ENCODE measurements around the gene ZNF367. TPM values are rescaled to one million over a fixed set of nuclear protein-coding genes. Genes with fewer than 3 reads are reported as not detected.
"Not testable (repeated sequence)": the region's sequence is repeated elsewhere in the genome, so short reads cannot be mapped to it uniquely, and the experiment has no call there.

The ZNF367 gene
- polyA plus RNA-seq, 1 of the 3 experiments (the other 2 are of a cell fraction), result 1.5 TPM

DNA sequence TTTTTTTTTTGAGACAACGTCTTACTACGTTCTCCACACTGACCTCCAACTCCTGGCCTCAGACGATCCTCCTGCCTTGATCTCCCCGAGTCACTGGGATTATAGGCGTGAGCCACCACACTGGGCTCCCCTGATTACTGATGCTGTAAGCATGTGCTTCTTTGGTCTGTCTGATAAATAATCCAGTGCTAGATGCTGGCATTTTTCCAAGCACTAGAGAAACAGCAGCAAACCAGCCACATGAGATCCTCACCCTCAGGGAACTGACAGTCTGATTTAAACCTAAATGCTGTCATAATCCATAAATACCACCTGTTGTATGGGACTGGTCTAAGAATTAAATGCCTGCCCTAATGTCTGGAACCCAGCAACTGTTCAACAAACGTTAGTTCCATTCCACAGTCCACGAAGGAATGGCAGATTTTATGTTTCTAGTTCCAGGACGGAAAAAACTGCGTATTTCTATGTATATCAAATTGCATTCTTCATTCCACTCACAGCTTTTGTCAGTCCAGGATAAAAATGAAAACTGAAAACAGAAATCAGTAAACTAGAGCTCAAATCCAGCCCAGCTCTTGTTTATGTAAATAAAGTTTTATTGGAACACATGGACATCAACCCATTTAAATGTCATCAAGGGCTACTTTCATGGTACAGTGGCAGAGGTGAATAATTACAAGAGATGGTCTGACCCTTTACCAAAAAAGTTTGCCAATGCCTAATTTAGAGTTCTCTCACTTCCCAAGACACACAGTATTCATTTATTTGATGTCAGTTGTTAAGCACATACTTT is 54.8 kb downstream of the ZNF367 start:
- Histone ChIP-seq H3K36me3 (replicated peaks in 1 of 2; ENCODE audit: control insufficient read depth in 1 of 2, insufficient read depth in 2 of 2, low read length in 1 of 2) (peaks cover 15 to 46% of the 10 kb centered on the region in 2 experiments), H3K4me1 (ENCODE audit: control insufficient read depth in 1 of 2, insufficient read depth in 2 of 2, low read depth in 1 of 2, low read length in 1 of 2) (no peaks in the 10 kb centered on the region), H3K9me2 (no peaks in the 10 kb centered on the region), H3K4me3 (ENCODE audit: low read depth in 2 of 2, low read length in 1 of 2) (no peak overlapping the region), H3K79me2 (ENCODE audit: insufficient read depth) (peaks cover 21% of the 10 kb centered on the region), H3K27ac (ENCODE audit: low read depth in 2 of 2, low read length in 1 of 2) (no peak overlapping the region), H3K9me3 (no peaks in the 10 kb centered on the region), H3K27me3 (ENCODE audit: insufficient read depth) (no peaks in the 10 kb centered on the region), H3K4me2 (no peak overlapping the region), H3K9ac (no peak overlapping the region), H4K20me1 (ENCODE audit: insufficient read depth) (no peaks in the 10 kb centered on the region), H3F3A (replicated peaks; ENCODE audit: insufficient read depth) (no peaks in the 10 kb centered on the region), H2AFZ (ENCODE audit: low read depth) (no peak overlapping the region)
- TF ChIP-seq TAF1 (IDR thresholded peaks at IDR 0.05; ENCODE audit: borderline replicate concordance, low read depth, low read length) (no peak), ELF1 (IDR thresholded peaks at IDR 0.05) (no peak), NRF1 (IDR thresholded peaks at IDR 0.05; ENCODE audit: low read depth, low read length) (no peak), RFX5 (IDR thresholded peaks at IDR 0.05; ENCODE audit: low read length) (no peak), FOXJ3 (CRISPR knock-in tag; IDR thresholded peaks at IDR 0.05) (no peak), GABPA (IDR thresholded peaks at IDR 0.05; ENCODE audit: low read depth) (no peak), MEF2A (IDR thresholded peaks at IDR 0.05; ENCODE audit: borderline replicate concordance, low read depth) (no peak), EP300 (IDR thresholded peaks at IDR 0.05; ENCODE audit: borderline replicate concordance in 1 of 2, low read depth in 1 of 2, low read length in 1 of 2) (no peak), SMC3 (IDR thresholded peaks at IDR 0.05; ENCODE audit: low read depth, low read length) (no peak), TEAD4 (IDR thresholded peaks at IDR 0.05; ENCODE audit: borderline replicate concordance, insufficient read depth) (no peak), FOSL2 (IDR thresholded peaks at IDR 0.05; ENCODE audit: borderline replicate concordance, low read depth) (no peak), PBX3 (IDR thresholded peaks at IDR 0.05) (no peak), CTCF (IDR thresholded peaks at IDR 0.05) (no peak), FOXM1 (IDR thresholded peaks at IDR 0.05; ENCODE audit: low read depth) (no peak), SIN3A (IDR thresholded peaks at IDR 0.05; ENCODE audit: borderline replicate concordance, low read depth, low read length) (no peak), CHD2 (IDR thresholded peaks at IDR 0.05; ENCODE audit: low read length, partially characterized antibody) (no peak), JUND (IDR thresholded peaks at IDR 0.05) (no peak), RAD21 (IDR thresholded peaks at IDR 0.05; ENCODE audit: low read length) (no peak)
- TF ChIP-seq, protein P1, sequence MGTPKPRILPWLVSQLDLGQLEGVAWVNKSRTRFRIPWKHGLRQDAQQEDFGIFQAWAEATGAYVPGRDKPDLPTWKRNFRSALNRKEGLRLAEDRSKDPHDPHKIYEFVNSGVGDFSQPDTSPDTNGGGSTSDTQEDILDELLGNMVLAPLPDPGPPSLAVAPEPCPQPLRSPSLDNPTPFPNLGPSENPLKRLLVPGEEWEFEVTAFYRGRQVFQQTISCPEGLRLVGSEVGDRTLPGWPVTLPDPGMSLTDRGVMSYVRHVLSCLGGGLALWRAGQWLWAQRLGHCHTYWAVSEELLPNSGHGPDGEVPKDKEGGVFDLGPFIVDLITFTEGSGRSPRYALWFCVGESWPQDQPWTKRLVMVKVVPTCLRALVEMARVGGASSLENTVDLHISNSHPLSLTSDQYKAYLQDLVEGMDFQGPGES (IDR thresholded peaks at IDR 0.05; ENCODE audit: low read depth, low read length), result no peak
- TF ChIP-seq, protein P2, sequence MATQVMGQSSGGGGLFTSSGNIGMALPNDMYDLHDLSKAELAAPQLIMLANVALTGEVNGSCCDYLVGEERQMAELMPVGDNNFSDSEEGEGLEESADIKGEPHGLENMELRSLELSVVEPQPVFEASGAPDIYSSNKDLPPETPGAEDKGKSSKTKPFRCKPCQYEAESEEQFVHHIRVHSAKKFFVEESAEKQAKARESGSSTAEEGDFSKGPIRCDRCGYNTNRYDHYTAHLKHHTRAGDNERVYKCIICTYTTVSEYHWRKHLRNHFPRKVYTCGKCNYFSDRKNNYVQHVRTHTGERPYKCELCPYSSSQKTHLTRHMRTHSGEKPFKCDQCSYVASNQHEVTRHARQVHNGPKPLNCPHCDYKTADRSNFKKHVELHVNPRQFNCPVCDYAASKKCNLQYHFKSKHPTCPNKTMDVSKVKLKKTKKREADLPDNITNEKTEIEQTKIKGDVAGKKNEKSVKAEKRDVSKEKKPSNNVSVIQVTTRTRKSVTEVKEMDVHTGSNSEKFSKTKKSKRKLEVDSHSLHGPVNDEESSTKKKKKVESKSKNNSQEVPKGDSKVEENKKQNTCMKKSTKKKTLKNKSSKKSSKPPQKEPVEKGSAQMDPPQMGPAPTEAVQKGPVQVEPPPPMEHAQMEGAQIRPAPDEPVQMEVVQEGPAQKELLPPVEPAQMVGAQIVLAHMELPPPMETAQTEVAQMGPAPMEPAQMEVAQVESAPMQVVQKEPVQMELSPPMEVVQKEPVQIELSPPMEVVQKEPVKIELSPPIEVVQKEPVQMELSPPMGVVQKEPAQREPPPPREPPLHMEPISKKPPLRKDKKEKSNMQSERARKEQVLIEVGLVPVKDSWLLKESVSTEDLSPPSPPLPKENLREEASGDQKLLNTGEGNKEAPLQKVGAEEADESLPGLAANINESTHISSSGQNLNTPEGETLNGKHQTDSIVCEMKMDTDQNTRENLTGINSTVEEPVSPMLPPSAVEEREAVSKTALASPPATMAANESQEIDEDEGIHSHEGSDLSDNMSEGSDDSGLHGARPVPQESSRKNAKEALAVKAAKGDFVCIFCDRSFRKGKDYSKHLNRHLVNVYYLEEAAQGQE (IDR thresholded peaks at IDR 0.05; ENCODE audit: low read depth, low read length), result no peak
- DNase-seq, result no peak
- 95% methylated on average over 9 of the region's 9 CpGs for WGBS (ENCODE audit: low lambda C conversion rate)
- POLR2A ChIA-PET, result no interaction called here
- CTCF ChIA-PET, result no interaction called here

DNA sequence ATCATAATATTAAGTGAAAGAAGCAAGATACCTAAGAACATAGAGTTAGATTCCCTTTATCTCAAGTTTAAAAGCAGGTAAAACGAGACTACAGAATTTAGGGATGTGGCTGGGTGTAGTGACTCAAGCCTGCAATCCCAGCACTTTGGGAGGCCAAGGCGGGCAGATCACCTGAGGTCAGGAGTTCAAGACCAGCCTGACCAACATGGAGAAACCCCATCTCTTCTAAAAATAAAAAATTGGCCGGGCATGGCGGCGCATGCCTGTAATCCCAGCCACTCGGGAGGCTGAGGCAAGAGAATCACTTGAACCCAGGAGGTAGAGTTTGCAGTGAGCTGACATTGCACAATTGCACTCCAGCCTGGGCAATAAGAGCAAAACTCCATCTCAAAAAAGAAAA is 56.1 kb downstream of the ZNF367 start:
- H3K4me1 ChIP-seq (ENCODE audit: control insufficient read depth in 1 of 2, insufficient read depth in 2 of 2, low read depth in 1 of 2, low read length in 1 of 2); H2AFZ ChIP-seq (ENCODE audit: low read depth); H3K4me2 ChIP-seq; H3K27me3 ChIP-seq (ENCODE audit: insufficient read depth); H3K9ac ChIP-seq; H3K9me3 ChIP-seq; H3K27ac ChIP-seq (ENCODE audit: low read depth in 2 of 2, low read length in 1 of 2); H3F3A ChIP-seq (replicated peaks; ENCODE audit: insufficient read depth); POLR2A ChIA-PET; H3K9me2 ChIP-seq; DNase-seq; H3K4me3 ChIP-seq (ENCODE audit: low read depth in 2 of 2, low read length in 1 of 2); H4K20me1 ChIP-seq (ENCODE audit: insufficient read depth); H3K79me2 ChIP-seq (ENCODE audit: insufficient read depth): not testable (repeated sequence)
- peaks cover 15 to 57% of the 10 kb centered on the region in 2 experiments for H3K36me3 ChIP-seq (replicated peaks in 1 of 2; ENCODE audit: control insufficient read depth in 1 of 2, insufficient read depth in 2 of 2, low read length in 1 of 2)
- CTCF ChIA-PET, result interaction anchor here (0.7 kb wide), 1 partner anchor 34 kb away, joined by 3 read pairs; no protein-coding TSS in a partner anchor
- WGBS (ENCODE audit: low lambda C conversion rate), result 96% methylated on average over 6 of the region's 6 CpGs
